SU-DHL-6 (cell line): ENCODE data around the gene RPL6.

ENCODE experiments used
- H2AFZ ChIP-seq: fragments of 200-600 bp; sonication (generic); 2 replicates; pipeline ENCODE4 v1.6.1; 2014; ENCODE audit warnings: low read depth, mild to moderate bottlenecking, moderate library complexity, mixed read lengths, antibody characterized with exemption, low read length; ENCODE audit not compliant: severe bottlenecking
- H3F3A ChIP-seq: fragments of 200-600 bp; shearing (Covaris generic); 2 replicates; pipeline ENCODE4 v1.6.0; 2016; ENCODE audit warnings: antibody characterized with exemption, mild to moderate bottlenecking; ENCODE audit not compliant: insufficient read depth
- H3K27ac ChIP-seq: fragments of 200-600 bp; sonication (generic); 2 replicates; pipeline ENCODE4 v1.5.1; 2016; ENCODE audit warnings: low read depth, mild to moderate bottlenecking, low read length, moderate library complexity, mixed read lengths
- H3K27me3 ChIP-seq: fragments of 200-600 bp; sonication (generic), shearing (Covaris generic); 2 replicates; pipeline ENCODE4 v1.6.0; 2014; ENCODE audit warnings: mild to moderate bottlenecking, low read length
- H3K36me3 ChIP-seq: fragments of 200-600 bp; sonication (generic); 2 replicates; pipeline ENCODE4 v1.6.1; 2014; ENCODE audit warnings: mild to moderate bottlenecking, low read length, mixed read lengths
- H3K4me2 ChIP-seq: fragments of 300-600, 200-600 bp; shearing (Covaris generic), sonication (generic); 2 replicates; pipeline ENCODE4 v1.6.0; 2014; ENCODE audit warnings: low read length, low read depth, mild to moderate bottlenecking; ENCODE audit not compliant: poor library complexity, severe bottlenecking
- H3K4me3 ChIP-seq: fragments of 200-600 bp; sonication (generic); 2 replicates; pipeline ENCODE4 v1.5.1; 2014; ENCODE audit warnings: antibody characterized with exemption, low read length, mild to moderate bottlenecking, mixed read lengths; ENCODE audit not compliant: insufficient read depth, poor library complexity, severe bottlenecking
- H3K79me2 ChIP-seq: fragments of 200-600 bp; sonication (generic); 2 replicates; pipeline ENCODE4 v1.6.1; 2014; ENCODE audit warnings: mild to moderate bottlenecking, low read length, moderate library complexity; ENCODE audit not compliant: insufficient read depth
- H3K9ac ChIP-seq: fragments of 200-600 bp; sonication (generic); 2 replicates; pipeline ENCODE4 v1.7.0; 2014; ENCODE audit warnings: mild to moderate bottlenecking, low read length
- H3K9me2 ChIP-seq: fragments of 200-600 bp; sonication (generic); replicated peaks from 2 replicates; pipeline ENCODE4 v1.6.1; 2014; ENCODE audit warnings: low read length; ENCODE audit not compliant: insufficient read depth
- H3K9me3 ChIP-seq: fragments of 200-600 bp; sonication (generic); 2 replicates; pipeline ENCODE4 v1.6.1; 2014; ENCODE audit warnings: low read length, mixed read lengths; ENCODE audit not compliant: insufficient read depth
- H4K20me1 ChIP-seq: fragments of 200-600 bp; sonication (generic); 2 replicates; pipeline ENCODE4 v1.6.1; 2014; ENCODE audit warnings: low read depth, mild to moderate bottlenecking, antibody characterized with exemption, low read length, moderate library complexity, mixed read lengths
- CTCF ChIP-seq: fragments of 200-600 bp; sonication (generic); IDR thresholded peaks from one replicate; pipeline ENCODE4 v1.5.1; 2017; ENCODE audit warnings: antibody characterized with exemption, mild to moderate bottlenecking, low read length, moderate library complexity; ENCODE audit not compliant: insufficient read depth, poor library complexity, severe bottlenecking
- EZH2phosphoT487 ChIP-seq: fragments of 200-600 bp; sonication (generic), shearing (Covaris generic); conservative IDR thresholded peaks from 2 replicates; pipeline ENCODE4 v1.6.1; 2018; ENCODE audit warnings: mild to moderate bottlenecking, antibody characterized with exemption, low read length, moderate library complexity, mixed read lengths

Gene RPL6

GRCh38 chr12:112427760-112428159, 18.4 kb upstream of the RPL6 start:
- Histone ChIP-seq H3K9me2 (no peaks in the 10 kb centered on the region), H3K9ac (no peak overlapping the region), H3K4me2 (no peak overlapping the region), H3K4me3 (no peak overlapping the region), H3K27me3 (no peaks in the 10 kb centered on the region), H3K27ac (no peak overlapping the region), H3K79me2 (peaks cover 85% of the 10 kb centered on the region), H3K36me3 (no peaks in the 10 kb centered on the region), H3F3A (no peaks in the 10 kb centered on the region; the same call in 1 of the 2 replicates), H3K9me3 (no peaks in the 10 kb centered on the region), H4K20me1 (peaks cover 4% of the 10 kb centered on the region; the same call in 1 of the 2 replicates), H2AFZ (no peak overlapping the region)
- TF ChIP-seq CTCF = no peak
- no peak for TF ChIP-seq EZH2phosphoT487

- no peak overlapping the region for H2AFZ ChIP-seq
- no peak overlapping the region for H3K27ac ChIP-seq
- no peaks in the 10 kb centered on the region for H3K36me3 ChIP-seq
- H4K20me1 ChIP-seq = peaks cover 8% of the 10 kb centered on the region
- no peaks in the 10 kb centered on the region; the same call in 1 of the 2 replicates for H3F3A ChIP-seq
- H3K4me3 ChIP-seq = no peak overlapping the region
- no peak overlapping the region for H3K9ac ChIP-seq
- peaks cover 92% of the 10 kb centered on the region for H3K79me2 ChIP-seq
- H3K9me3 ChIP-seq = no peaks in the 10 kb centered on the region
- no peak for TF ChIP-seq CTCF
- TF ChIP-seq EZH2phosphoT487 = no peak
- H3K4me2 ChIP-seq = no peak overlapping the region
- no peaks in the 10 kb centered on the region for H3K9me2 ChIP-seq
- no peaks in the 10 kb centered on the region for H3K27me3 ChIP-seq
These were observed 16.4 kb upstream of the RPL6 start for GRCh38 chr12:112425582-112426382.

DNA sequence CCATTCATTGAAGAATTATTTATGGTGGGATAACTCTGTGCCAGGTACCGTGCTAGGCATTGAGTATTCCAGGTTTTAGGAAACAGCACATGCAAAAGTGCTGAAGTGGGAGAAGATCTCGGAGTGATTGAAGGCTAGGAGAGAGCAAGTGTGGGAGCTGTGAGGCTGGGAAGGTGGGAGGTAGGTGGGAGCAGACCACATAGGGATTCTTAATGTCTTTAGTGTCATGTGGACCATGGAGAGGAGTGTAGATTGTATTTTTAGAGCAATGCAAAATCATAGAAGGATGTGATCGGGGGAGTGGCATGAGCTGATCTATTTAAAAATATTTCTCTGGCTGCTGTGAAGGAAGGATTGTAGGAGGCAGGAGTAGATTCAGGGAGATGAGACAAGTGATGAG, 14.7 kb upstream of the RPL6 start:
- TF ChIP-seq EZH2phosphoT487 = no peak
- TF ChIP-seq CTCF = no peak
- Histone ChIP-seq H3F3A (no peaks in the 10 kb centered on the region; the same call in 1 of the 2 replicates), H3K4me2 (no peak overlapping the region), H3K4me3 (no peak overlapping the region), H3K27ac (no peak overlapping the region), H2AFZ (no peak overlapping the region), H3K79me2 (peaks cover 92% of the 10 kb centered on the region), H3K27me3 (no peaks in the 10 kb centered on the region), H3K9me2 (no peaks in the 10 kb centered on the region), H3K36me3 (no peaks in the 10 kb centered on the region), H3K9ac (no peak overlapping the region), H4K20me1 (peaks cover 9% of the 10 kb centered on the region), H3K9me3 (no peaks in the 10 kb centered on the region)
